Measurements from ENCODE around the gene PLCH1.

The PLCH1 gene

GRCh38 chr3:155604967-155605366 lies 139.9 kb downstream of the PLCH1 start:
- TF ChIP-seq, protein P1, sequence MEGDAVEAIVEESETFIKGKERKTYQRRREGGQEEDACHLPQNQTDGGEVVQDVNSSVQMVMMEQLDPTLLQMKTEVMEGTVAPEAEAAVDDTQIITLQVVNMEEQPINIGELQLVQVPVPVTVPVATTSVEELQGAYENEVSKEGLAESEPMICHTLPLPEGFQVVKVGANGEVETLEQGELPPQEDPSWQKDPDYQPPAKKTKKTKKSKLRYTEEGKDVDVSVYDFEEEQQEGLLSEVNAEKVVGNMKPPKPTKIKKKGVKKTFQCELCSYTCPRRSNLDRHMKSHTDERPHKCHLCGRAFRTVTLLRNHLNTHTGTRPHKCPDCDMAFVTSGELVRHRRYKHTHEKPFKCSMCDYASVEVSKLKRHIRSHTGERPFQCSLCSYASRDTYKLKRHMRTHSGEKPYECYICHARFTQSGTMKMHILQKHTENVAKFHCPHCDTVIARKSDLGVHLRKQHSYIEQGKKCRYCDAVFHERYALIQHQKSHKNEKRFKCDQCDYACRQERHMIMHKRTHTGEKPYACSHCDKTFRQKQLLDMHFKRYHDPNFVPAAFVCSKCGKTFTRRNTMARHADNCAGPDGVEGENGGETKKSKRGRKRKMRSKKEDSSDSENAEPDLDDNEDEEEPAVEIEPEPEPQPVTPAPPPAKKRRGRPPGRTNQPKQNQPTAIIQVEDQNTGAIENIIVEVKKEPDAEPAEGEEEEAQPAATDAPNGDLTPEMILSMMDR (IDR thresholded peaks at IDR 0.05; ENCODE audit: control insufficient read depth, extremely low read depth, insufficient read depth), result no peak
- no peak for DNase-seq (ENCODE audit: low read depth)
- H3K4me3 ChIP-seq (ENCODE audit: low read depth, low read length), result no peak overlapping the region

DNA sequence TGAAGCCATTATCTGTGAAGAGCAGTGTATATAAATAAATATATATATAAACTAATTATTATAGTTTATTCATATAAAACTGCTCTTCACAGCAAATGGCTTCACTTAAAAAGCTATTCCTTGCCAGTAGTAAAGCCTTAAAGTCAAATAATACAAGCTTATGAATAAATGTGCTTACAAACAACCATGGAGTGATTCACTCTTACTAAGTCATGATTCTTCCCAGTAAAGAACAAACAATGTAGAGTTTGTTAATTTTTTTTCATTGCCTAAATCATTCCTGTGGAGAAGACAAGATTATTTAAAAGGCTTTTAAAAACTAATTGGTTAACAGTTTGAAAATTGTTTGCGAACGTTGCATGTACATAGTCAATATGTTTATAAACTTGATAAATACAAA lies 140.7 kb downstream of the PLCH1 start:
- TF ChIP-seq, protein P1 (IDR thresholded peaks at IDR 0.05; ENCODE audit: control insufficient read depth, extremely low read depth, insufficient read depth), result no peak
- no peak overlapping the region for H3K4me3 ChIP-seq (ENCODE audit: low read depth, low read length)
- no peak for DNase-seq (ENCODE audit: low read depth)

DNA sequence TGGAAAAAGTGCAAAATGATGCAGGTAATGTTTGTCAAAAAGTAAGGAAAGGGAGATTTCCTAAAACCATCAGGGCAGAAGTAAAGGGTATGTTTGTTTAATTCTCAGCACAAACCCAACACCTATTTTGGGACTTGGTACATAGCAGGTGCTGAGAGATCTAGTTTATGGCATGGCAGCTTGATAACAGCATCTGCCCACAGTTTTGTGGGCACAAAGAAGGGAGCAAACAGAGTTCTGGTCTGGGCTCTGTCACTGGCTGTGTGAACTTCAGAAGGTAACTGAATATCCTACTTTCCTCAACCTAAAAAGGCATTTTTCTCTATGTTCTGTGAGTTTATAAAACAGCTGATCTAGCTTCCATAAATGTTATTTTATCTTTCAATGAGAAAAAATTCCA lies 141.6 kb downstream of the PLCH1 start:
- H3K4me3 ChIP-seq (ENCODE audit: low read depth, low read length), result no peak overlapping the region
- DNase-seq (ENCODE audit: low read depth), result no peak
- TF ChIP-seq, protein P1 (IDR thresholded peaks at IDR 0.05; ENCODE audit: control insufficient read depth, extremely low read depth, insufficient read depth), result no peak

GRCh38 chr3:155602307-155602706 lies 142.6 kb downstream of the PLCH1 start:
- no peak overlapping the region for H3K4me3 ChIP-seq (ENCODE audit: low read depth, low read length)
- TF ChIP-seq, protein P1 (IDR thresholded peaks at IDR 0.05; ENCODE audit: control insufficient read depth, extremely low read depth, insufficient read depth), result no peak
- no peak for DNase-seq (ENCODE audit: low read depth)

- no peak for DNase-seq (ENCODE audit: low read depth)
- H3K4me3 ChIP-seq (ENCODE audit: low read depth, low read length), result no peak overlapping the region
- TF ChIP-seq, protein P1 (IDR thresholded peaks at IDR 0.05; ENCODE audit: control insufficient read depth, extremely low read depth, insufficient read depth), result no peak
Measured at GRCh38 chr3:155598671-155599070, 146.2 kb downstream of the PLCH1 start.

GRCh38 chr3:155596615-155597014 lies 148.3 kb downstream of the PLCH1 start:
- H3K4me3 ChIP-seq (ENCODE audit: low read depth, low read length), result no peak overlapping the region
- DNase-seq (ENCODE audit: low read depth), result no peak
- TF ChIP-seq, protein P1 (IDR thresholded peaks at IDR 0.05; ENCODE audit: control insufficient read depth, extremely low read depth, insufficient read depth), result no peak

DNA sequence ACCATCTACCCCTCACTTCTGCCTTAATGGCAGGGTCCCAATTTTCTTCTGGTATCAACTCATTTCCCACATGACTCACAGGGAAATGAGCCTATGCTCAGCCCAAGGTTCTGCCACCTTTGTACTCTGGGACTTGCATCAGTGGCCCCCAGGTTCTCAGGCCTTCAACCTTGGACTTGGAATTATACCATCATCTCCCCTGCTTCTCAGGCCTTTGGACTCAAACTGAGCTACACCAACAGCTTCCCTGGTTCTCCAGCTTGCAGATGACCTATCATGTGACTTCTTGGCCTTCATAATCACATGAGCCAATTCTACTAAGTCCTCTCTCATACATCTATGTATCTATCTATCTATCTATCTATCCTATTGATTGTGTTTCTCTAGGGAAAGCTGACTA lies 149.5 kb downstream of the PLCH1 start:
- DNase-seq (ENCODE audit: low read depth), result no peak
- TF ChIP-seq, protein P1 (IDR thresholded peaks at IDR 0.05; ENCODE audit: control insufficient read depth, extremely low read depth, insufficient read depth), result no peak
- H3K4me3 ChIP-seq (ENCODE audit: low read depth, low read length), result no peak overlapping the region
